ENCODE measurements around the gene TRPC4AP. TPM values are rescaled to one million over a fixed set of nuclear protein-coding genes. Genes with fewer than 3 reads are reported as not detected.

The TRPC4AP gene
- total RNA-seq, 2 donors from 2014 or later: 52.8 to 63.2 TPM

GRCh38 chr20:34986311-34987287, 106.0 kb downstream of the TRPC4AP start:
- Histone ChIP-seq H3K4me3 (no peak overlapping the region), H3K4me1 (peaks cover 11% of the 10 kb centered on the region), H3K27ac (no peak overlapping the region), H3K9me3 (no peaks in the 10 kb centered on the region), H3K27me3 (no peaks in the 10 kb centered on the region), H3K36me3 (no peaks in the 10 kb centered on the region), H3K9ac (ENCODE audit: low read depth in 2 of 2, low read length in 2 of 2) (no peak overlapping the region)
- no peak for TF ChIP-seq CTCF (IDR thresholded peaks at IDR 0.05)
- intact Hi-C loops (cut with DNase I): no loop called here
- no peak for DNase-seq

- H3K9ac ChIP-seq (ENCODE audit: low read depth in 2 of 2, low read length in 2 of 2): no peak overlapping the region
- no peak overlapping the region for H3K4me3 ChIP-seq
- peaks cover 11% of the 10 kb centered on the region for H3K4me1 ChIP-seq
- no peaks in the 10 kb centered on the region for H3K27me3 ChIP-seq
- intact Hi-C loops (cut with DNase I): no loop called here
- H3K9me3 ChIP-seq: no peaks in the 10 kb centered on the region
- TF ChIP-seq CTCF (IDR thresholded peaks at IDR 0.05): no peak
- H3K27ac ChIP-seq: no peak overlapping the region
- no peak for DNase-seq
- no peaks in the 10 kb centered on the region for H3K36me3 ChIP-seq
These were observed 106.9 kb downstream of the TRPC4AP start for GRCh38 chr20:34985461-34986310.

GRCh38 chr20:34984756-34985261, 107.8 kb downstream of the TRPC4AP start:
- Histone ChIP-seq H3K27me3 (no peaks in the 10 kb centered on the region), H3K27ac (no peak overlapping the region), H3K4me1 (peaks cover 11% of the 10 kb centered on the region), H3K9ac (ENCODE audit: low read depth in 2 of 2, low read length in 2 of 2) (no peak overlapping the region), H3K9me3 (no peaks in the 10 kb centered on the region), H3K36me3 (no peaks in the 10 kb centered on the region), H3K4me3 (no peak overlapping the region)
- intact Hi-C loops (cut with DNase I): no loop called here
- no peak for TF ChIP-seq CTCF (IDR thresholded peaks at IDR 0.05)
- no peak for DNase-seq

GRCh38 chr20:34983995-34984735, 108.4 kb downstream of the TRPC4AP start:
- TF ChIP-seq CTCF (IDR thresholded peaks at IDR 0.05): no peak
- H3K27ac ChIP-seq: no peak overlapping the region
- intact Hi-C loops (cut with DNase I): no loop called here
- H3K27me3 ChIP-seq: no peaks in the 10 kb centered on the region
- no peaks in the 10 kb centered on the region for H3K36me3 ChIP-seq
- peak overlapping the region; percentile 26 to 76 for H3K9ac ChIP-seq (ENCODE audit: low read depth in 2 of 2, low read length in 2 of 2)
- DNase-seq: peak; percentile 41
- H3K9me3 ChIP-seq: no peaks in the 10 kb centered on the region
- peaks cover 11% of the 10 kb centered on the region for H3K4me1 ChIP-seq
- H3K4me3 ChIP-seq: no peak overlapping the region

Measured in colonic mucosa (tissue), 4 donors.